ENCODE measurements around the gene TCN2.
"Not testable (repeated sequence)": the region's sequence is repeated elsewhere in the genome, so short reads cannot be mapped to it uniquely, and the experiment has no call there.

The TCN2 gene

GRCh38 chr22:30562366-30562765 lies 44.6 kb upstream of the TCN2 start:
- Histone ChIP-seq H3K36me3 (ENCODE audit: control insufficient read depth, insufficient read depth, low read length) (no peaks in the 10 kb centered on the region), H3K27me3 (ENCODE audit: control insufficient read depth, insufficient read depth, low read length) (no peaks in the 10 kb centered on the region), H3K4me1 (no peaks in the 10 kb centered on the region), H3K79me2 (no peaks in the 10 kb centered on the region), H3K4me2 (ENCODE audit: low read length) (no peak overlapping the region), H3K4me3 (ENCODE audit: low read depth, low read length) (no peak overlapping the region), H3K27ac (no peak overlapping the region), H3K9me3 (ENCODE audit: control insufficient read depth, low read length) (no peaks in the 10 kb centered on the region), H3K9ac (no peak overlapping the region), H2AFZ (no peak overlapping the region)
- no peak for TF ChIP-seq CTCF (IDR thresholded peaks at IDR 0.05)

- Histone ChIP-seq H3K4me2 (ENCODE audit: low read length) (no peak overlapping the region), H3K4me3 (ENCODE audit: low read depth, low read length) (no peak overlapping the region), H3K79me2 (no peaks in the 10 kb centered on the region), H3K27me3 (ENCODE audit: control insufficient read depth, insufficient read depth, low read length) (no peaks in the 10 kb centered on the region), H3K27ac (no peak overlapping the region), H3K4me1 (no peaks in the 10 kb centered on the region), H3K9ac (no peak overlapping the region), H3K36me3 (ENCODE audit: control insufficient read depth, insufficient read depth, low read length) (no peaks in the 10 kb centered on the region), H2AFZ (no peak overlapping the region), H3K9me3 (ENCODE audit: control insufficient read depth, low read length) (no peaks in the 10 kb centered on the region)
- no peak for TF ChIP-seq CTCF (IDR thresholded peaks at IDR 0.05)
Measured at GRCh38 chr22:30564045-30564760, 42.8 kb upstream of the TCN2 start.

GRCh38 chr22:30564761-30565119 lies 42.2 kb upstream of the TCN2 start:
- H3K4me2 ChIP-seq (ENCODE audit: low read length): no peak overlapping the region
- H3K27me3 ChIP-seq (ENCODE audit: control insufficient read depth, insufficient read depth, low read length): no peaks in the 10 kb centered on the region
- no peaks in the 10 kb centered on the region for H3K9me3 ChIP-seq (ENCODE audit: control insufficient read depth, low read length)
- no peak overlapping the region for H2AFZ ChIP-seq
- no peak overlapping the region for H3K4me3 ChIP-seq (ENCODE audit: low read depth, low read length)
- TF ChIP-seq CTCF (IDR thresholded peaks at IDR 0.05): no peak
- H3K79me2 ChIP-seq: no peaks in the 10 kb centered on the region
- H3K27ac ChIP-seq: no peak overlapping the region
- H3K36me3 ChIP-seq (ENCODE audit: control insufficient read depth, insufficient read depth, low read length): no peaks in the 10 kb centered on the region
- H3K9ac ChIP-seq: no peak overlapping the region
- H3K4me1 ChIP-seq: no peaks in the 10 kb centered on the region

GRCh38 chr22:30565341-30565740 lies 41.6 kb upstream of the TCN2 start:
- no peaks in the 10 kb centered on the region for H3K27me3 ChIP-seq (ENCODE audit: control insufficient read depth, insufficient read depth, low read length)
- H3K4me1 ChIP-seq: no peaks in the 10 kb centered on the region
- no peak overlapping the region for H2AFZ ChIP-seq
- H3K4me2 ChIP-seq (ENCODE audit: low read length): no peak overlapping the region
- H3K36me3 ChIP-seq (ENCODE audit: control insufficient read depth, insufficient read depth, low read length): no peaks in the 10 kb centered on the region
- H3K9me3 ChIP-seq (ENCODE audit: control insufficient read depth, low read length): no peaks in the 10 kb centered on the region
- no peak overlapping the region for H3K4me3 ChIP-seq (ENCODE audit: low read depth, low read length)
- H3K9ac ChIP-seq: no peak overlapping the region
- no peak overlapping the region for H3K27ac ChIP-seq
- no peaks in the 10 kb centered on the region for H3K79me2 ChIP-seq
- TF ChIP-seq CTCF (IDR thresholded peaks at IDR 0.05): no peak

- H3K27me3 ChIP-seq (ENCODE audit: control insufficient read depth, insufficient read depth, low read length): no peaks in the 10 kb centered on the region
- no peaks in the 10 kb centered on the region for H3K9me3 ChIP-seq (ENCODE audit: control insufficient read depth, low read length)
- H3K79me2 ChIP-seq: no peaks in the 10 kb centered on the region
- no peak for TF ChIP-seq CTCF (IDR thresholded peaks at IDR 0.05)
- no peak overlapping the region for H3K27ac ChIP-seq
- H3K9ac ChIP-seq: no peak overlapping the region
- no peaks in the 10 kb centered on the region for H3K36me3 ChIP-seq (ENCODE audit: control insufficient read depth, insufficient read depth, low read length)
- H3K4me1 ChIP-seq: no peaks in the 10 kb centered on the region
- H3K4me2 ChIP-seq (ENCODE audit: low read length): no peak overlapping the region
- H2AFZ ChIP-seq: no peak overlapping the region
- H3K4me3 ChIP-seq (ENCODE audit: low read depth, low read length): no peak overlapping the region
Measured at GRCh38 chr22:30566125-30566524, 40.8 kb upstream of the TCN2 start.

GRCh38 chr22:30567277-30567676 lies 39.7 kb upstream of the TCN2 start:
- H3K4me1 ChIP-seq; H3K36me3 ChIP-seq (ENCODE audit: control insufficient read depth, insufficient read depth, low read length); H3K27me3 ChIP-seq (ENCODE audit: control insufficient read depth, insufficient read depth, low read length); H3K9me3 ChIP-seq (ENCODE audit: control insufficient read depth, low read length); H3K79me2 ChIP-seq; H3K4me2 ChIP-seq (ENCODE audit: low read length); H3K9ac ChIP-seq; H2AFZ ChIP-seq; H3K4me3 ChIP-seq (ENCODE audit: low read depth, low read length); H3K27ac ChIP-seq: not testable (repeated sequence)

Data from parathyroid adenoma (tissue), 2 donors.